Anterior cingulate cortex (tissue), 58 donors: ENCODE results near the gene ZBTB1.
"Not testable (repeated sequence)": the region's sequence is repeated elsewhere in the genome, so short reads cannot be mapped to it uniquely, and the experiment has no call there.

Source experiments
- DNase-seq, 58 donors: peaks; one replicate each; lab custom pipeline; 2025; lab: John Stamatoyannopoulos, UW

Gene ZBTB1

GRCh38 chr14:64496764-64497163 lies 7.8 kb upstream of the ZBTB1 start:
- no peak for DNase-seq

GRCh38 chr14:64500088-64500487 lies 4.5 kb upstream of the ZBTB1 start:
- DNase-seq: no peak

GRCh38 chr14:64501411-64502171 lies 3.0 kb upstream of the ZBTB1 start:
- DNase-seq: peak in 6 of 58 donors; percentile 2 to 32 (median 16)

DNA sequence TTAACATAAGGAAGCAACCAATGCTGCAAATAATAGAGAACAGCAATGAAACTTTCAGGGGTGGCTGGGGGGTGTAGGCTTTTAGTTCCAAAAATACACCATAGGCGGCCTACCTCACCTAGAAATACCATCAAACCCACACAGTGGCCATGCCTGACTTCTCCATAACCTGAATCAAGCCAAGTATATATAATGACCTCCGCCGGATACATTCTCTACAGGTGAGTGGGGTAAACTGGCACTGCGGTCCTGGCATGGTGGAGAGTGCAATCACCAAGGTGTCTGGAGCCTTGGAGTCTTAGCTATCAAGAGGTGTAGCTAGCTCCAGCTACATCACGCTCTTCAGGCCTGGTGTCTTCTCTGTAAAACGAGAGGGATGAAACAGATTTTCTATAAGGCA lies 2.1 kb upstream of the ZBTB1 start:
- DNase-seq: no peak

- peak in 6 of 58 donors; percentile 23 to 62 (median 42) for DNase-seq
These were observed 1.6 kb upstream of the ZBTB1 start for GRCh38 chr14:64502887-64503433.

- DNase-seq: peak; percentile 65 to 97 (median 89)
These were observed 898 bp upstream of the ZBTB1 start, which contains the start of gene ZBTB25 for GRCh38 chr14:64503434-64504309. Gene ZBTB25, minus strand, starts transcription at chr14:64503838. Its CDS starts 13,305 bp downstream, at chr14:64490533.

GRCh38 chr14:64504897-64505794 lies 576 bp downstream of the ZBTB1 start:
- peak in 57 of 58 donors; percentile 33 to 87 (median 75) for DNase-seq

DNA sequence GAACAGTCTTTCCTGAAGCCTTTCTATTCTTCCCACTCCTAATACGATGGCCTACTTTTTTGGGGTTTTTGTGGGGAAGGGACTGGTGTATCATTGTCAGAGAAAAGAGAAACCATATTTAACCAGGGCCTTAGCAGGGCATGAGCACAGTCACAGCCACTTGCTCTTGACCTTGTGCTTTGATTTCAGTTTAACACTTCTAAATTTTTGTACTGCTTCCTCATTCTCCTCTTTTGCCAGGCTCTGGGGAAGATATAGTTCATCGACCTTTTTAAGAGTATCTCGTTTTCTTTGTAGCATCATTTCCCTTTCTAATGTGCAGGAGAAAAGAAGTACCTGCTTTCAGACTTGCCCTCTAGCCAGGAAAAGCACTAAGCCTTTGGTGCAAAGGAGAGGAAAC lies 2.2 kb downstream of the ZBTB1 start:
- DNase-seq: no peak

DNA sequence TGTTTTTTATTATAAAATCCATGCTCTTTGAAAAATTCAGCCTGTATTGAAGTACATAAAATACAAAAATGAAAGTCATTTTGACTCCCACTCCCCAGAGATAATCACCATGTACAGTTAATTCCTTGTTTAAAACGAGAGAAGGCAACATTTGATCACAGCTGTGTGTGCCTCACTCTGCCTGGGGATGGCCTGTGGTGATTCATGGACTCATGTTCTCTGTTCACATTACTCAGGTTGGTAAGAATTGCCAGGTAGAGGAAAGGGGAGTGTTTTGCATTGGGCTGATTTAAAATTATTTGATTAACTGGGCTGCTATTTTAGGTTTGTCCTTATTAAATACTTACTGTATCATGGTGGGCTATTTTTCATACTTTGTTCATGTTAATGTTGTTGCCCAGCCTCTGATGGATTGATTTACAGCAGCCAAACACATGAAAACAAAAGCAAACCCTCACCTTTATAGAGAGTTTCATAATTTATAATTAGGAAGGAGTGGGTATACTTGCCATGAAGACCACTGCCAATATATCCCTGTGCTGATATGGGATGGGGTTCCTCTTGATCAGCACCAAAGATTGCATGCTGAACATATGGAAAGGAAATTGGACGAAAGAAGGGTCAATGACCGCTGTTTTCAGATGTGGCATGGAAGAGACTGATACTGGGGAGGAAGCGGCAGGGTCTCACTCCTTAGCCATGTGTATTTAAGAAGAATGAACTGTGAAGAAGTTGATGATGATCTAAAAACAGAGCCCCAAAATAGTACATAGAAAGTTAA lies 3.0 kb downstream of the ZBTB1 start:
- DNase-seq: no peak

DNA sequence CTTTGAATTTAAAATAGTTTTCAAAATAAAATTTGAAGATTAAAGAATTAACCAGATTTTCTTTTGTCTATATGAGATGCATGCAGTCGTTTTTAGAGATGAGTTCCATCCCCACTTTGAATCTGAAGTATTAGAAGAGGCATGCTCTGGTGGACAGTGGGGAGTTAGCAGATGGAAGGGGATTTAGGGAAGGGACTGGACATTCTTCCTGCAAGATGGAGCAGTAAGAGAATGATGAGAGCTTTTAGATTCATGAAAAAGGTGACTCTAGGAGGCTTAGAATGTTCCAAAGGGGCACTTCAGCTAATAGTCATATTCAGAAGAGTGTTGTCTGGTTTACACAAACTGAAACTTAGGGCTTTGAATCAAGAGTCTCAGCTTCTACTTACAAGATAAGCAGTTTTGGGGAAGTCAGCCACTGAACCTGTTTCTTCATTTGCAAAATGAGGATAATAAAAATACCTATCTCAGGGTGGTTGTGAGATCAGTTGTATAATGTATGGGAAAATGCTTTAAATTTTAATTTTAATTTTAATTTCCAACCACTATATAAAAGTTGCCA lies 3.7 kb downstream of the ZBTB1 start:
- no peak for DNase-seq

DNA sequence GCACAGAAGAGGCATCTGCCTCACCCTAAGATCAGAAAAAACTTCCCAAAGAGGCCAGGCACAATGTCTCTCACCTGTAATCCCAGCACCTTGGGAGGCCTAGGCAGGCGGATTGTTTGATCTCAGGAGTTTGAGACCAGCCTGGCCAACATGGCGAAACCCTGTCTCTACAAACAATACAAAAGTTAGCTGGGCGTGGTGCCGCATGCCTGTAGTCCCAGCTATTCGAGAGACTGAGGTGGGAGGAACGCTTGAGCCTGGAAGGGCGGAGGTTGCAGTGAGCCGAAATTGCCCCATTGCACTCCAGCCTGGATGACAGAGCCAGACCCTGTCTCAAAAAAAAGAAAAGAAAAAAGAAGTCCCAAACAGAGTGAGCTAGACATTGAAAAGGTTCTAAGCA lies 4.5 kb downstream of the ZBTB1 start:
- DNase-seq: no peak

- peak in 35 of 58 donors; percentile 6 to 71 (median 33) for DNase-seq
These were observed 6.5 kb downstream of the ZBTB1 start for GRCh38 chr14:64510825-64511671.

DNA sequence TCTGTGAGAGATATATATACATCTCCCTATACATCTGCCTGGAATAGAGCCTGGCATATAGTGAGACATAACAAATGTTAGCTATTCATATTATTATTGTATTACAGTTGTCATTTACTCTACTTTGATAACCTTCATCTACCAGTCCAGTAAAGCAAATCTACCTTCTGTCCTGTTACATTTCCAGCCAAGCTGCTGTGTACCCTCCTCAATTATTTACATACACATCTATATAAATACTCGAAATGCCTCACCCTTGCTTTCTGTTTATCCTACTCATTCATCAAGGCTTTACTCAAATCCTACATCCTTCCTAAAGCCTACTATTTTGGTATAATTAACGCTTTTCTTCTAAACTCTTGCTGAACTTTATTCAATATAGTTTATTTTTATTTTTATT lies 8.7 kb downstream of the ZBTB1 start:
- no peak for DNase-seq

DNA sequence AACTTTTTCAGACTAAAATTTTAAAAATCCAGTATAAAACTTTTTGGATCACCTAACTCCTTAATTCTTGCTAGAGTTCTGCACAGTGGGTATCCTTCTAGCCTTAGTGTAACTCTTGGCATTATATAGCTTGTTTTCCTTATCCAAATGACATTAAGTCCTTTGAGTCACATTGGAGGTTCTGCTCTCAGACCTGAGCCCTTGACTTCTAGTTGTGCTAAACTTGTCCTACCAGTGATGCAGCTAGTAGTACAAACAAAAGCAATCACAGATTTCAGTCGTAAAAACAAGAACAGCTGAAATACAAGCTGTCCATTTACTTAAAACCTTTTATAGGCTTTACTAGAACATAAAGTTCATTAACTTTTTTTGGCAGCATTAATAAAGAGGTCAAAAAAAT lies 10.5 kb downstream of the ZBTB1 start:
- DNase-seq: no peak

GRCh38 chr14:64516969-64517368 lies 12.4 kb downstream of the ZBTB1 start:
- no peak for DNase-seq

DNA sequence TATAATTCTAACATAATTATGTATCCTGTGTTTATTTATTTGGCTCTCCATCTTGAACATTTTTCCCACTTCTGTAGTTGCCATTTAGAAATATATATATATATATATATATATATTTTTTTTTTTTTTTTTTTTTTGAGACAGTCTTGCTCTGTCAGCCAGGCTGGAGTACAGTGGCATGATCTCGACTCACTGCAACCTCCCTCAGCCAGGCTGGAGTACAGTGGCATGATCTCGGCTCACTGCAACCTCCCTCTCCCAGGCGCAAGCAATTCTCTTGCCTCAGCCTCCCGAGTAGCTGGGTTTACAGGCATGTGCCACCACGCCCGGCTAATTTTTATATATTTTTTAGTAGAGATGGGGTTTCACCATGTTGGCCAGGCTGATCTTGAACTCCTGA lies 13.1 kb downstream of the ZBTB1 start:
- not testable (repeated sequence) for DNase-seq

- no peak for DNase-seq
These were observed 13.7 kb downstream of the ZBTB1 start for GRCh38 chr14:64518229-64518628.

- DNase-seq: no peak
These were observed 16.1 kb downstream of the ZBTB1 start for GRCh38 chr14:64520699-64521098.
